Psoas muscle (tissue), 8 donors: ENCODE measurements around the gene CDON. TPM values are rescaled to one million over a fixed set of nuclear protein-coding genes. Genes with fewer than 3 reads are reported as not detected.

Experiments used
- ATAC-seq, 4 donors: fragments of 200-7000 bp; cut with Tn5 transposase; one replicate each; pipeline ENCODE4 v1.9.1; 2020; ENCODE audit warnings: moderate library complexity in 3 of 4, mild to moderate bottlenecking in 2 of 4
- DNase-seq, 2 donors: peaks; one replicate each; pipeline ENCODE4 v3.0.0-alpha.2; 2020
- H3K27ac ChIP-seq: fragments of 200-600 bp; one replicate; pipeline ENCODE4 v1.8.0; 2022
- H3K27me3 ChIP-seq, 3 donors: fragments of 200-600 bp in 1 of 3; one replicate each; pipeline versions ENCODE4 v1.6.1 to v1.8.0; 2013 to 2022; ENCODE audit warnings: low read length in 2 of 3, mild to moderate bottlenecking in 2 of 3, moderate library complexity in 1 of 3; ENCODE audit not compliant: insufficient read depth in 3 of 3
- H3K36me3 ChIP-seq, 2 donors: fragments of 200-600 bp in 1 of 2; one replicate each; pipeline versions ENCODE4 v1.6.1 to v1.8.0; 2013 to 2022; ENCODE audit warnings: low read depth in 1 of 2, mild to moderate bottlenecking in 1 of 2, moderate library complexity in 1 of 2; ENCODE audit not compliant: insufficient read depth in 1 of 2
- H3K4me1 ChIP-seq: fragments of 200-600 bp; one replicate; pipeline ENCODE4 v1.8.0; 2022
- H3K4me3 ChIP-seq: fragments of 200-600 bp; one replicate; pipeline ENCODE4 v1.8.0; 2022; ENCODE audit warnings: mild to moderate bottlenecking
- H3K9me3 ChIP-seq: fragments of 200-600 bp; one replicate; pipeline ENCODE4 v1.8.0; 2022
- WGBS, 3 donors: extraction: QIAGEN DNeasy Blood & Tissue Kit; methylation state at CpG; one replicate each; pipeline versions ENCODE4 v1.1.6 to v1.1.7; 2013; 5-methylcytosine and 5-hydroxymethylcytosine counted together
- intact Hi-C, 2 donors: fragments of 100-400 bp; cut with DNase I; formaldehyde crosslinking; loops; one replicate each; pipeline versions ENCODE4 v1.11.0 to v1.14.2; 2022
- polyA plus RNA-seq, 3 donors: library from polyadenylated mRNA; stranded (reverse); fragments of 200-250 nt; gene quantifications; one replicate each; pipeline ENCODE4 v1.2.3, GENCODE V29; 2013
- total RNA-seq, 4 donors: library from RNA; stranded (reverse); fragmentation: NEBNext Ultra II Directional in 2 of 4; extraction: Animal tissue kit (Norgen Biotek cat#: 25700) in 2 of 4; gene quantifications; one replicate each; pipeline versions ENCODE4 v1.2.1 to v1.2.4, GENCODE V29; 2021 to 2023
- TF ChIP-seq, protein P1 (sequence below): fragments of 200-600 bp; IDR thresholded peaks from one replicate; pipeline ENCODE4 v1.8.0; 2022; ENCODE audit warnings: antibody characterized with exemption
- donor health status: healthy with polysubstance abuse.
- donor health status: DM: no; HTN: no; CAD: no; lungs with moderate emphysema.
- donor health status: Bipolar disorder and iron deficiency.
- donor health status: healthy.
- donor health status: DM: yes; HTN: yes; CAD: no.
- donor health status: DM: no; HTN: no; CAD: no.
- donor health status: DM: no; HTN: no; CAD: no.
- donor health status: DM: yes; HTN: yes; CAD: no.

CDON gene
- total and polyA plus RNA-seq, 7 donors, result 0.63 to 5.6 (median 1.3) TPM

DNA sequence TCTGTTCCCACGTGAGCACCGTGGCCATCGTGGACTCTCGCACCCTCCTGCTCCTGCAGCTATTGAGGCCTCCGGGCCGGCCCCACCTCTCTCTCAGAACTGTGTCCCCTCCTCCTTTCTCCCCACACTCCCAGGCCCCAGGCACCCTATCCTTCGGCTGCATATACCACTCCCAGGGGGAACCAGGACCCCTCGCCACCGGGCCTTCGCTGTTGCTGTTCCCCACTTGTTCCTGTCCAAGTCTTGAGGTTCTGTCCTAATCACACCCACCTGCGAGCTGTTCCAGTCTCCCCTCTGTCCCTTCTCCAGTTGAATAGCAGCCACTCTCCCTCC is 43.0 kb upstream of the CDON start:
- intact Hi-C loops, result no loop called here
- WGBS, 3 donors, result 81 to 87% (median 82%) methylated on average over 11 of the region's 11 CpGs
- no peaks in the 10 kb centered on the region for H3K9me3 ChIP-seq
- DNase-seq (no peak), ATAC-seq (no peak)
- H3K27me3 ChIP-seq, result no peaks in the 10 kb centered on the region
- no peak overlapping the region for H3K4me3 ChIP-seq
- TF ChIP-seq, protein P1, sequence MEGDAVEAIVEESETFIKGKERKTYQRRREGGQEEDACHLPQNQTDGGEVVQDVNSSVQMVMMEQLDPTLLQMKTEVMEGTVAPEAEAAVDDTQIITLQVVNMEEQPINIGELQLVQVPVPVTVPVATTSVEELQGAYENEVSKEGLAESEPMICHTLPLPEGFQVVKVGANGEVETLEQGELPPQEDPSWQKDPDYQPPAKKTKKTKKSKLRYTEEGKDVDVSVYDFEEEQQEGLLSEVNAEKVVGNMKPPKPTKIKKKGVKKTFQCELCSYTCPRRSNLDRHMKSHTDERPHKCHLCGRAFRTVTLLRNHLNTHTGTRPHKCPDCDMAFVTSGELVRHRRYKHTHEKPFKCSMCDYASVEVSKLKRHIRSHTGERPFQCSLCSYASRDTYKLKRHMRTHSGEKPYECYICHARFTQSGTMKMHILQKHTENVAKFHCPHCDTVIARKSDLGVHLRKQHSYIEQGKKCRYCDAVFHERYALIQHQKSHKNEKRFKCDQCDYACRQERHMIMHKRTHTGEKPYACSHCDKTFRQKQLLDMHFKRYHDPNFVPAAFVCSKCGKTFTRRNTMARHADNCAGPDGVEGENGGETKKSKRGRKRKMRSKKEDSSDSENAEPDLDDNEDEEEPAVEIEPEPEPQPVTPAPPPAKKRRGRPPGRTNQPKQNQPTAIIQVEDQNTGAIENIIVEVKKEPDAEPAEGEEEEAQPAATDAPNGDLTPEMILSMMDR, result no peak
- H3K36me3 ChIP-seq, result no peaks in the 10 kb centered on the region
- no peak overlapping the region for H3K27ac ChIP-seq
- H3K4me1 ChIP-seq, result no peaks in the 10 kb centered on the region

DNA sequence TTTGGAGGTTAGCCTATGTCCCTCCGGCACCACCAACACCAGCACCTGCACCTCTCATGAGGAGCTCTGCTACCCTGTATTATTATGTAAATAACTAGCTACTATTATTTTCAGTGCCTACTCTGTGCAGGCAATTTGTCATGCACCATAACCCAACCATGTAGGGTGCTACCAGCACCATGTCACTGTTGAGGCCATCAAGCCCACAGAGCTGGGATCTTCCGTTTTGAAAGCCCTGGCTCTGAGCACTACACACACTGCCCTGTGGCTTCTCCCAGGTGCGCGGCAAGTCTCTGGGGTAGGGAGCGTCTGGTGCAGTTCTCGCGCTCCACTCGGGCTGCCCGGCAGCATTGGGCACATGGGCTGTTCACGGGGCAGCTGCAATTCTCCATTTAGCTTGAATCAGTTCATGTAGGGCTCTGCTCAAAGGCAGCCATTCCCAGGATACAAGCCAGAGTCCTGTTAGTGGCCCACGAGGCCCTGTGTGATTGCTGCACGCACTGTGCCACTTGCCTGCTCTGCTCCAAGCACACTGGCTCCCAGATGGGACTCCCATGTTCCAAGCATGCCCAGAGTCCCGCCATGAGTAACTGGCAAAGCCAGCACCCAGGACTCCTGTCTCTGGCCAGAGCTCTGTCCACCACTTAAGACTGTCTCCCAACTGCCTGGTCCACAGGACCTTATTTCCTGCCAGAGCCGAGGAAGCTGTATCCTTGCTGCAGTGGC is 42.5 kb upstream of the CDON start:
- intact Hi-C loops, result no loop called here
- TF ChIP-seq, protein P1, result no peak
- 69 to 86% (median 75%) methylated on average over 14 of the region's 14 CpGs for WGBS, 3 donors
- Histone ChIP-seq H3K9me3 (no peaks in the 10 kb centered on the region), H3K27me3 (no peaks in the 10 kb centered on the region), H3K4me1 (no peaks in the 10 kb centered on the region), H3K27ac (no peak overlapping the region), H3K4me3 (no peak overlapping the region), H3K36me3 (no peaks in the 10 kb centered on the region)
- no peak for ATAC-seq
- no peak for DNase-seq

DNA sequence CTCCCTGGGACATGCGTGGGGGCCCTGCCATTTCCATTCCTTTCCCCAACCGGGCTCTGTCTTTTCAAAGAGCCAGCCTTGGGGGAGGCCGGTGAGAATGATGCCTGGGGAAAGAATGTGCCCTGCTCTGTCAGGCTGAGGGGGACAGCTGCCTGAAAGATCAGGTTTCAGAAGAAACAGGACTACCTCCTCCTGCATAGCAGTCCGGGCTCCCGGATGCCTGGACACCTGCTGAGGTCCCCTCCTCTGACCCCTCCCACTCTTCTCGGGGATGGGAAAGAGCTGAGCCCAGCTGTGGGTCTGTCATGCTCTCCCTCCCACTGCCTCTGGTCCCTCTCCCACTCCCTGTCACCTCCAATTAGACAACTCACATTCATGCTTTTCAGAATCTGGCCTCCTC is 41.8 kb upstream of the CDON start:
- WGBS, 3 donors, result 31 to 42% (median 35%) methylated on average over 6 of the region's 6 CpGs
- peak in 2 of 4 donors; percentile 42 to 60 for ATAC-seq
- H3K27ac ChIP-seq, result no peak overlapping the region
- TF ChIP-seq, protein P1, result no peak
- intact Hi-C loops, result no loop called here
- no peak for DNase-seq
- no peaks in the 10 kb centered on the region for H3K27me3 ChIP-seq
- no peaks in the 10 kb centered on the region for H3K36me3 ChIP-seq
- H3K9me3 ChIP-seq, result no peaks in the 10 kb centered on the region
- no peak overlapping the region for H3K4me3 ChIP-seq
- H3K4me1 ChIP-seq, result no peaks in the 10 kb centered on the region

DNA sequence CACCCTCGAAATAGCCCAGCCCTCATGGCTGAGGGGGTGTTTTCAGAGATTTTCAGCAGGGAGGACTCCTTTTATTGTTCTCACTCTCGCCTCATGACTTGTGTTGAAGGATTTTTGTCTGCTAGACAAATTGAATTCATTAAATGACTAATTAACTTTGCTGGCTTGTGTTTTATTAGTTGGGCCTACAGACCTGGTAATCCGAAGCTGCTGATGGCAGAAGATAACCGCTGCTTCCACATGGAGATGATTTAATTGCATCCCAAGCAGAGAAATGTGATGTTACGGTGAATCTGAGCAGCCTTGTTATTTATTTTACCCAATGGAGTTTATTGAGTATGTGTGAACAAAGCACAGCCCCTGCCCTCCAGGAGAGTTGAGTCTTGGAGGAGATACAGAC is 40.5 kb upstream of the CDON start:
- Histone ChIP-seq H3K4me3 (no peak overlapping the region), H3K4me1 (no peaks in the 10 kb centered on the region), H3K27me3 (no peaks in the 10 kb centered on the region), H3K27ac (no peak overlapping the region), H3K36me3 (no peaks in the 10 kb centered on the region), H3K9me3 (no peaks in the 10 kb centered on the region)
- ATAC-seq, result no peak
- intact Hi-C loops, result no loop called here
- 95 to 97% (median 95%) methylated on average over 5 of the region's 5 CpGs for WGBS, 3 donors
- TF ChIP-seq, protein P1, result no peak
- no peak for DNase-seq

DNA sequence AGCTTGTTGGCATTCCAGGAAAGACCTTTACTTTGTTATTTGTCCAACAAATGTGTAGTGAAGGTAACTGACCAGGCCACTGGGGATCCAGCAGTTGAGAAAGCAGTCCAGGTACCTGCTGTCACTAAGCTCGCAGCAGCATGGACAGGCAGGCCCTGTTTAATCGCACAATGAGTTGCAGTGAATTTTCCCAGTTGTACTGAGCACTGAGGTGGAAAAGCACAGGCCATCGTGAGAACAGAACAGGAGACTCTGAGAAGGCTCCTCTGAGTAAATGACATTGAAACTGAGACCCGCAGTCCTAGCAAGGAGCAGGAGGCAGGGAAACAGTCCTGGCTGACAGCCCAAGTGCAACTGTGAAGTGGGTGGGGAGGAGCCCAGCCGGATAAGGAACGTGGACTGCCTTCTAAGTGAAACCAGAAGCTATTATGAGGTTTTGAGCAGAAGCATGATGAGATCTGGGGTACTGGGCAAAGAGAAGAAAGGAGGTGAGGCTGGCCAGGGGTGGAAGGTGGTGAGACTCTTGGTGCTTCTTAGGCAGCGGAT is 39.8 kb upstream of the CDON start:
- Histone ChIP-seq H3K9me3 (no peaks in the 10 kb centered on the region), H3K27ac (no peak overlapping the region), H3K4me3 (no peak overlapping the region), H3K36me3 (no peaks in the 10 kb centered on the region), H3K27me3 (no peaks in the 10 kb centered on the region), H3K4me1 (no peaks in the 10 kb centered on the region)
- ATAC-seq (no peak), DNase-seq (no peak)
- intact Hi-C loops, result no loop called here
- WGBS, 3 donors, result 44 to 58% (median 53%) methylated on average over 7 of the region's 7 CpGs
- TF ChIP-seq, protein P1, result no peak
